Ramos (cell line): ENCODE results near the gene SCNN1A.

Experiments used
- in situ Hi-C: fragments of 300-500 bp; cut with MboI; formaldehyde crosslinking; loops from one replicate; pipeline ENCODE4 v1.14.3; 2022; ENCODE audit warnings: low sequenced_read_pairs; ENCODE audit not compliant: unreplicated experiment

The SCNN1A gene

GRCh38 chr12:6336079-6336888 is 39.1 kb downstream of the SCNN1A start:
- in situ Hi-C loops = no loop called here

GRCh38 chr12:6335451-6336078 is 39.8 kb downstream of the SCNN1A start:
- in situ Hi-C loops = no loop called here

- in situ Hi-C loops = loop anchor here (5.0 kb wide), 1 partner anchor 82 kb away; no protein-coding TSS in a partner anchor
These were observed 40.4 kb downstream of the SCNN1A start for GRCh38 chr12:6334940-6335450.

- in situ Hi-C loops = loop anchor here (5.0 kb wide), 1 partner anchor 83 kb away; no protein-coding TSS in a partner anchor
These were observed 41.0 kb downstream of the SCNN1A start for GRCh38 chr12:6334359-6334758.

- in situ Hi-C loops = loop anchor here (5.0 kb wide), 1 partner anchor 84 kb away; no protein-coding TSS in a partner anchor
These were observed 41.8 kb downstream of the SCNN1A start for GRCh38 chr12:6333566-6333965.

- in situ Hi-C loops = loop anchor here (5.0 kb wide), 1 partner anchor 84 kb away; no protein-coding TSS in a partner anchor
These were observed 42.3 kb downstream of the SCNN1A start for GRCh38 chr12:6333029-6333428.

- in situ Hi-C loops = loop anchor here (5.0 kb wide), 1 partner anchor 85 kb away; no protein-coding TSS in a partner anchor
These were observed 42.9 kb downstream of the SCNN1A start for GRCh38 chr12:6332459-6332858.

GRCh38 chr12:6330999-6331714 is 44.2 kb downstream of the SCNN1A start:
- in situ Hi-C loops = loop anchor here (5.0 kb wide), 1 partner anchor 86 kb away; no protein-coding TSS in a partner anchor

- in situ Hi-C loops = loop anchor here (5.0 kb wide), 1 partner anchor 87 kb away; no protein-coding TSS in a partner anchor
These were observed 45.2 kb downstream of the SCNN1A start for GRCh38 chr12:6330192-6330591.

- in situ Hi-C loops = loop anchor here (5.0 kb wide), 1 partner anchor 88 kb away; no protein-coding TSS in a partner anchor
These were observed 45.7 kb downstream of the SCNN1A start for GRCh38 chr12:6329703-6330064.

- in situ Hi-C loops = no loop called here
These were observed 46.2 kb downstream of the SCNN1A start for GRCh38 chr12:6328945-6329702.

- in situ Hi-C loops = no loop called here
These were observed 47.2 kb downstream of the SCNN1A start for GRCh38 chr12:6328045-6328779.

- in situ Hi-C loops = no loop called here
These were observed 47.9 kb downstream of the SCNN1A start for GRCh38 chr12:6327229-6328041.

- in situ Hi-C loops = no loop called here
These were observed 48.8 kb downstream of the SCNN1A start for GRCh38 chr12:6326316-6327228.

- in situ Hi-C loops = no loop called here
These were observed 50.2 kb downstream of the SCNN1A start for GRCh38 chr12:6324936-6325750.

GRCh38 chr12:6323995-6324711 is 51.2 kb downstream of the SCNN1A start:
- in situ Hi-C loops = no loop called here
